GM12873 (cell line): ENCODE measurements around the gene MKI67.

Experiments
- CTCF ChIP-seq: IDR thresholded peaks from 2 replicates; pipeline ENCODE4 v1.5.1; 2012; ENCODE audit warnings: low read depth, mild to moderate bottlenecking, moderate library complexity, low read length, control low read depth; ENCODE audit not compliant: insufficient read depth; ENCODE audit errors: missing control alignments

The MKI67 gene

GRCh38 chr10:128070161-128070560, 56.1 kb downstream of the MKI67 start:
- no peak for TF ChIP-seq CTCF

GRCh38 chr10:128069351-128070051, 56.7 kb downstream of the MKI67 start:
- peak; percentile 84 for TF ChIP-seq CTCF

- TF ChIP-seq CTCF = no peak
Measured at GRCh38 chr10:128068398-128069285, 57.6 kb downstream of the MKI67 start.

GRCh38 chr10:128067691-128068397, 58.4 kb downstream of the MKI67 start:
- TF ChIP-seq CTCF = no peak

GRCh38 chr10:128066870-128067382, 59.3 kb downstream of the MKI67 start:
- TF ChIP-seq CTCF = no peak

- TF ChIP-seq CTCF = no peak
Measured at GRCh38 chr10:128065881-128066534, 60.2 kb downstream of the MKI67 start.
